HPDE6-E6E7 (cell line): ENCODE results near the gene C3.
"Not testable (repeated sequence)": the region's sequence is repeated elsewhere in the genome, so short reads cannot be mapped to it uniquely, and the experiment has no call there.

Source experiments
- DNase-seq: peaks from one replicate; pipeline ENCODE4 v3.0.0; 2011; ENCODE audit warnings: missing footprints; ENCODE audit errors: extremely low spot score

C3 gene

GRCh38 chr19:6692027-6692426, 28.4 kb downstream of the C3 start:
- no peak for DNase-seq

- no peak for DNase-seq
Measured at GRCh38 chr19:6691342-6691741, 29.1 kb downstream of the C3 start.

DNA sequence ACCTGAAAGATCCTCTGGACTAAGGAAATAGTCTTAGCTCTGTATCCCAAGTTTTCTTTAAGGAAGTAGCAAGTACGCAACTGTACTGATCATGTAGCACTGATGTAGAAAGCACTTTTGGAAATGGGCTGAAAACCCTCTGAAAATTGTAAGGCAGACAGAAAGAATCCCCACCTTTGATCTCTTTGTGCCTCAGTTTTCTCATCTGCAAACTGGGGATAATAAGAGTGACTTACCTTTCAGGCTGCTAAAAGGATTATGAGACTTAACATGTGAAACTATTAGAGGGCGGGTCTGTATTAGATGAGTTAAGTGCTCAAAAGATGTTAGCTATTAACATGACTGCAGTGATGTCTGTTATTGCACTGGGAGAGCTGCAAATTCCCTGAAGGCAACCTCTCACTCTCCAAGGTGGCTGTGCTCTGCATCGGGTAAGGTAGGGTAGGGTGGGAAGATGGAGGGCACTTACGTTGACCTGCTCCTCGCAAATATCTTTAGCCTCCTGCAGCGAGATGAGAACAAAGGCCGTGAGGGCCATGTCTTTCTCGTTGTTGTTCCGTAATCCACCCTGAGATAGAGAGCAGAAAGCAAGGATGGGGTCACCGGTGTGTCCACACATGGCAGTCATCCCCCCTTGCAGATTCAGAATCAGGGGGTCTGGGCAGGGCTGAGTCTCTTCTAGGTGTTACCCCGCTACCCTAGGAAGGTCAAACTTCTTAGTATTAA, 30.1 kb downstream of the C3 start:
- no peak for DNase-seq

GRCh38 chr19:6687114-6687513, 33.3 kb downstream of the C3 start:
- DNase-seq: no peak

DNA sequence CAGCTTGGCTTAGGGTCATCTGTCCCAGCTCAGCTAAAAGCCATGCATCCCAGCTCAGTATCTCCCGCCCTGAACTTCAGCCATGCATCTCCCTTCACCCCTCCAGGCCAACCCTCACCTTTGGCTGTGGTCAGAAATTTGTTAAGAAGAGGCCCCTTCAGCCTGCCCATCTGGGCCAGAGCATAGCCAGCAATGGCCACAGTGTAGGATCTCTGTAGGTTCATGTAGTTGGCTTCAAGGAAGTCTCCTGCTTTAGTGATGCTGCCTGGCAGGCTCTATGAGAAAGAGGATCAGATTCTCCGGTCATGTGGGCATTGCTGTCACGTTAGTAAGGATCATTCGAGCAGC, 33.8 kb downstream of the C3 start:
- no peak for DNase-seq

DNA sequence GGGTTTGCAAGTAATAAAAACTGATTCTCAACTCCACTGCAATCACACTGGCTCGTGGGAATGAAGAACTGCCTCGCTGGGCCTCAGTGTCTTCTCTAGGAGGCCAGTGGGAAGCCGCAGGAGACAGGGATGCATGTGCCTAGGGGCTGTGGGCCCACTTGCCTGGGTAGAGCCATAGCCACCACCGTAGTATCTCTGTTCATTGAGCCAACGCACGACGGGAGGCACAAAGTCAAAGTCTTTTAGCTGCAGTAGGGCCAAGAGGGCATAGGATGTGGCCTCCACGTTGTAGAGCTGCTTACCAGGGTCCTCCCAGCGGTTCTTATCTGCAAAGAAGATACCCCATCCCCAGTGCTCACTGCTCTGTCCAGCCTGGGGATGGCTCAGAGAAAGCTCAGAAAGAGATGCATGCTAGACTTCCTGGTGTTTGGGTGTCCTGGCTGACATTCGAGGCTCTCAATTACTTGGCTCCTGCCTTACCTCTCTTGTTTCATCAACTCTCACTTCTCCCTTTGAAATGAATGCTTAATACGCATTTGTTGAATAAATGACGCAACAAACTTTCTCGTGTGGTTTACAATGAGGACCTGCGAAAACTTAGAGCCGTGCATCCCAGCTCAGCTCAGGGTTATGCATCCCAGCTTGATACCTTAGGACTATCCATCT, 34.4 kb downstream of the C3 start:
- DNase-seq: no peak

- no peak for DNase-seq
Measured at GRCh38 chr19:6685482-6685881, 35.0 kb downstream of the C3 start.

GRCh38 chr19:6683971-6684370, 36.5 kb downstream of the C3 start:
- no peak for DNase-seq

- DNase-seq: no peak
Measured at GRCh38 chr19:6682607-6683128, 37.8 kb downstream of the C3 start.

- no peak for DNase-seq
Measured at GRCh38 chr19:6680141-6680540, 40.3 kb downstream of the C3 start.

- DNase-seq: no peak
Measured at GRCh38 chr19:6679139-6679538, 41.3 kb downstream of the C3 start.

GRCh38 chr19:6678690-6679109, 41.8 kb downstream of the C3 start:
- DNase-seq: no peak

DNA sequence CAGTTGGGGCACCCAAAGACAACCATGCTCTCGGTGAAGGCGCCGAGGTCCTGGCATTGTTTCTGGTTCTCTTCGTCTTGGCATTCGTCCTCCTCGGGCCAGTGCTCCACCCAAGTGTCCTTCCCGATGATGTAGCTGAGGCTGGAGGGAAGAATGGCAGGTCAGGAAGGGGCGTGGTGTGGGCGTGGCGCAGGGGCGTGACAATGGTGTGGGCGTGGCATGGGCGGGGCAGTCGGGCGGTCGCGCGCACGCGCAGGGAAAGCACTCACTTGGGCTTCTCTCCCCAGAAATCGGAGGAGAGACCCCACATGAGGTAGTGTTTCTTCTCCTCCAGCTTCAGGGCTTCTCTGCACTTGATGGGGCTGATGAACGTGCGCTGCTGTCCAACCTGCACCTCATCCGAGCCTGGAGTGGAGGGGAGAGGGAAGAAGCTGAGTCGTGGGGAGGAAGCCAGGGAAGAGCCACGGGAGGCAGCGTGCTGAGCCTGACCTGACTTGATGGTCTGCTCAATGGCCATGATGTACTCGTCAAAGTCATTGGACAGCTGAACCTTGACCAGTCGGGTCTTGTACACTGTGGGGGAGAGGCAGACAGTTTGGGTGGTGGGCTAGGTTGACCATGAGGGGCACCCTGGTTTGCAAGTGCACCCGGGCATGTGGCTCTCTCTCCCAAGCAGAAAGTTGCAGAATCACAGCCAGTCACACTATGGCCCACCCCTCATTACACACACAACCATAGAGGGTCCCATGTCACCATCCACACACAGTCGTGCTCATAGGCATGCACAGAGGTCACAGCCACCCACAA, 42.4 kb downstream of the C3 start:
- no peak for DNase-seq

- DNase-seq: no peak
Measured at GRCh38 chr19:6677495-6677882, 43.0 kb downstream of the C3 start.

DNA sequence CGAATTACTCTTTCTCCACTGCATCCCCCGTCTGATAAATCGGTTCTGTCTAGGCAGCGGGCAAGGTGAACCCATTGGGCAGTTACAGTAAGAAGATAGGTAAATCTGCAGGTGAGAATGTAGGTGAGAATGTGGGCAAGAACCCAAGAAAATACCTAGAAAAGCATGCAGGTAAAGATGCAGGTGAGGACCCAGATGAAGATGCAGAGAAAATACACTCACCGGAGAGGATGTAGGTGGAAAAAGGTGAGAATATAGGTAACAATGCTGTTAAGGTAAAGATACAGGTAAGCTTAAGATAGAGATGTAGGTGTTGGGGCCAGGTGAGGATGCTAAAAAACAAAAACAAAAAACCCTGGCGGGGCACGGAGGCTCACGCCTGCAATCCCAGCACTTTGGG, 44.2 kb downstream of the C3 start:
- no peak for DNase-seq

DNA sequence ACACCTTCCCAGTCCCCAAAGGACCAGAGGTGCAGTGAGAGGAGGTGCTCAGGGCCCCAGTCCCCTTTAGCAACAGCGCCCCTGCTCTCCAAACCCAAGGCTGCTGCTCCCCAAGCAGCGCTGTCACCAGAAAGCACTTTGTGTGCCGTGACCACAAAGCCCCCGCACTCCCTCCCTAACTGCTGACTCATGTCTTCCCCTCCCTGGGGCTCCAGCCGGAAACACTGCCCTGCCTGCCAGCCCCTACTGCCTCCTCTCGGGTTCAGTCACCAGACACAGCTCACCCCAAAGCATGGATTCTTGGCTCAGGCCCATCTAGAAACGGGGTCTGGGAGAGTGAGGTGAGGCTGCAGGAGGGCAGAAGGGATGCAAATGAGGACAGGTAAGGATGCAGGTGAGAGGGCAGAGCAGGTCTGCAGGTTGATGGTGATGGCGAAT, 45.6 kb downstream of the C3 start:
- DNase-seq: peak; percentile 60

DNA sequence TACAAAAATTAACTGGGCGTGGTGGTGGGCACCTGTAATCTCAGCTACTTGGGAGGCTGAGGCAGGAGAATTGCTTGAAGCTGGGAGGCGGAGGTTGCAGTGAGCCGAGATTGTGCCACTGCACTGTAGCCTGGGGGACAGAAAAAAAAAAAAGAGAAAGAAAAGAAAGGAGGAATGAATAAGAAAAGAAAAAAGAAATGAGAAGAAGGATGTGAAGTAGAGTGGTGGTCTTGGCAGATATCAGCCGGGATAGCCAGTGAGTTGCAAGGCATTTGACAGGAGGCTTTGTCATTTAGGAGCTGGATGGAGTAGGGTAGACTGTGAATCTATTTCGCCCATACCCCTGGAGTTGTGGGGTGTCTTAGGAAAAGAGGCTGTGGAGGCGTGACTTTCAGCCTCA, 46.0 kb downstream of the C3 start:
- not testable (repeated sequence) for DNase-seq

- no peak for DNase-seq
Measured at GRCh38 chr19:6672693-6673290, 47.7 kb downstream of the C3 start.

- no peak for DNase-seq
Measured at GRCh38 chr19:6671960-6672359, 48.5 kb downstream of the C3 start.

- no peak for DNase-seq
Measured at GRCh38 chr19:6668691-6669090, 51.8 kb downstream of the C3 start.

DNA sequence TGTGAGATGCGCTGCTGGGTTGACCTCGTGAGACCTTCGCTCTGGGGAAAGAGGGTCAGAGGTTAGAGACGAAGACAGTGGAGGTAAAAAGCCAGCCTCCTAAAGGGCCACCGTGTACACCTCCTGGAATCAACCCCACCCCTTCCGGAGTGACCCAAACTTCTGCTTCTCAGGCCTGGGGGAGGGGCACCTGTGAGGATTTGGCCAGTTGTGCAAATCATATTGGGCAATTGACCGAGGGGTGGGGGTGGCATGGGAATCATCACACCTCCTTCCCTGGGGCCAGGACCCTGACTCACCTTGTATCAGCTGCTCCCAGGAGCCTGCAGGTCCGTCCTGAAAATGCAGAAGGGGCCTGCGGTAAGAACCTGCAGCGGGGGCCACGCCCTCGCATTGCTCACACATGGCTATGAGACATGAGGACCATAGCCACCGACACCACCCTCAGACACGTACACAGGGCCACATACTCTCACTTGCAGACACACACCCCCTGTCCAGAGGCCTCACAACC, 53.3 kb downstream of the C3 start:
- peak; percentile 69 for DNase-seq

- no peak for DNase-seq
Measured at GRCh38 chr19:6664916-6665315, 55.5 kb downstream of the C3 start.
